HFFc6 (cell line): Measurements from ENCODE around the gene PXK. TPM values are rescaled to one million over a fixed set of nuclear protein-coding genes. Genes with fewer than 3 reads are reported as not detected.
A peak's percentile ranks its signal among the peaks of the same experiment; 100 is the strongest.

Experiments
- DNase-seq: peaks from one replicate; pipeline ENCODE4 v3.0.0-alpha.2; 2018
- H3K27ac Mint-ChIP-seq: 2 replicates; pipeline ENCODE4 v1.8.0; 2020; ENCODE audit warnings: mild to moderate bottlenecking, mixed read lengths
- H3K27me3 Mint-ChIP-seq: 2 replicates; pipeline ENCODE4 v1.8.0; 2021; ENCODE audit warnings: mild to moderate bottlenecking, moderate library complexity, mixed read lengths; ENCODE audit not compliant: insufficient read depth
- H3K36me3 Mint-ChIP-seq: 2 replicates; pipeline ENCODE4 v1.8.0; 2021; ENCODE audit warnings: low read depth, mixed read lengths
- H3K4me1 Mint-ChIP-seq: 2 replicates; pipeline ENCODE4 v1.8.0; 2020; ENCODE audit warnings: low read depth, mixed read lengths
- H3K4me3 Mint-ChIP-seq: 2 replicates; pipeline ENCODE4 v1.8.0; 2020; ENCODE audit warnings: mild to moderate bottlenecking, moderate library complexity, mixed read lengths
- H3K9me3 Mint-ChIP-seq: 2 replicates; pipeline ENCODE4 v1.8.0; 2020; ENCODE audit warnings: mild to moderate bottlenecking, mixed read lengths
- total RNA-seq, 6 experiments: library from RNA; stranded (reverse); fragmentation: NEBNext Ultra II Directional; extraction: Animal tissue kit (Norgen Biotek cat#: 25700); gene quantifications; 2 replicates in 1 of 6; 3 replicates in 5 of 6; pipeline ENCODE4 v1.2.3, GENCODE V29; 2021
- TF ChIP-seq, protein P1 (sequence below): fragments of 200-600 bp; sonication (generic); IDR thresholded peaks from 2 replicates; pipeline ENCODE4 v1.5.0; 2021; ENCODE audit warnings: antibody characterized with exemption, mild to moderate bottlenecking

The PXK gene
- total RNA-seq, 6 experiments from 2014 or later: 16.3 to 25.1 (median 21.1) TPM

DNA sequence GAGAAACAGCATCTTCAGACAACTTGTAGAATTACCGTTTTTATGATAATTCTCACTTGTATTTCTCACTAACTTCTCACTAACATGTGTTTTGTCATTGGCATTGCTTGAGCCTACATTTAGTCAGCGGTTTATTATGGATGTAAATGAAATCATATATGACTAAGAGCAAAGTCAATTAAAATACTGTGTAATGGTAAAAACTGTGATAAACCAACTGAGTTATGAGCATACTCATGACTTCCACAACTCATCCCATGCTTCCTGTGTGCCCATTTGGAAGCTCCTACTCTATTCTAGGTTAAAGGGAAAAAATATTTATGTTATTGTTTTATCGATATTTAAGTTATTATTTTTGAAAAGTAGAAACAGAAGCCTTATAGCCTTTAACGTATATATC lies 12.8 kb downstream of the PXK start:
- Mint-ChIP-seq H3K36me3 (0 out of 2 replicates have a peak, but pooled peaks cover 3% of the 10 kb centered on the region), H3K4me3 (no peak overlapping the region), H3K27ac (no peak overlapping the region), H3K27me3 (peaks cover 2% of the 10 kb centered on the region; the same call in 1 of the 2 replicates), H3K9me3 (no peaks in the 10 kb centered on the region), H3K4me1 (peaks cover 35% of the 10 kb centered on the region)
- TF ChIP-seq, protein P1, sequence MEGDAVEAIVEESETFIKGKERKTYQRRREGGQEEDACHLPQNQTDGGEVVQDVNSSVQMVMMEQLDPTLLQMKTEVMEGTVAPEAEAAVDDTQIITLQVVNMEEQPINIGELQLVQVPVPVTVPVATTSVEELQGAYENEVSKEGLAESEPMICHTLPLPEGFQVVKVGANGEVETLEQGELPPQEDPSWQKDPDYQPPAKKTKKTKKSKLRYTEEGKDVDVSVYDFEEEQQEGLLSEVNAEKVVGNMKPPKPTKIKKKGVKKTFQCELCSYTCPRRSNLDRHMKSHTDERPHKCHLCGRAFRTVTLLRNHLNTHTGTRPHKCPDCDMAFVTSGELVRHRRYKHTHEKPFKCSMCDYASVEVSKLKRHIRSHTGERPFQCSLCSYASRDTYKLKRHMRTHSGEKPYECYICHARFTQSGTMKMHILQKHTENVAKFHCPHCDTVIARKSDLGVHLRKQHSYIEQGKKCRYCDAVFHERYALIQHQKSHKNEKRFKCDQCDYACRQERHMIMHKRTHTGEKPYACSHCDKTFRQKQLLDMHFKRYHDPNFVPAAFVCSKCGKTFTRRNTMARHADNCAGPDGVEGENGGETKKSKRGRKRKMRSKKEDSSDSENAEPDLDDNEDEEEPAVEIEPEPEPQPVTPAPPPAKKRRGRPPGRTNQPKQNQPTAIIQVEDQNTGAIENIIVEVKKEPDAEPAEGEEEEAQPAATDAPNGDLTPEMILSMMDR: no peak
- no peak for DNase-seq

DNA sequence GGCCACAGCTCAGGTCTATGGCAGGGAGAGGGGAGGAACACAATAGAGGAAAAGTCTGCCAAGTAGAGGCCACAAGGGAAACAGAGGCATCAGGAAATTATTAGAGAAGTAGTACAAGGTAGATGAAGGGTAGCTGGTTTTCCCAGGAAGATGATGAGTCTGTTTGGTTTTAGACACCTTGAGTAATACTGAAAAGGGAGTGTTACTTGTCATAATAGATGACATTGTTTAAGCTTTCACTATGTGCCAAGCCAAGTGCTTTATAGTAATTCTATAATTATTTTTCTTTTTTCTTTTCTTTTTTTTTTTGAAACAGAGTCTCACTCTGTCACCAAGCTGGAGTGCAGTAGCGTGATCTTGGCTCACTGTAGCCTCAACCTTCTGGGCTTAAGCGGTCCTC lies 13.7 kb downstream of the PXK start:
- Mint-ChIP-seq H3K27ac (no peak overlapping the region), H3K27me3 (peaks cover 2% of the 10 kb centered on the region; the same call in 1 of the 2 replicates), H3K4me1 (peaks cover 33% of the 10 kb centered on the region), H3K9me3 (no peaks in the 10 kb centered on the region), H3K36me3 (0 out of 2 replicates have a peak, but pooled peaks cover 3% of the 10 kb centered on the region), H3K4me3 (no peak overlapping the region)
- no peak for DNase-seq
- TF ChIP-seq, protein P1: no peak

DNA sequence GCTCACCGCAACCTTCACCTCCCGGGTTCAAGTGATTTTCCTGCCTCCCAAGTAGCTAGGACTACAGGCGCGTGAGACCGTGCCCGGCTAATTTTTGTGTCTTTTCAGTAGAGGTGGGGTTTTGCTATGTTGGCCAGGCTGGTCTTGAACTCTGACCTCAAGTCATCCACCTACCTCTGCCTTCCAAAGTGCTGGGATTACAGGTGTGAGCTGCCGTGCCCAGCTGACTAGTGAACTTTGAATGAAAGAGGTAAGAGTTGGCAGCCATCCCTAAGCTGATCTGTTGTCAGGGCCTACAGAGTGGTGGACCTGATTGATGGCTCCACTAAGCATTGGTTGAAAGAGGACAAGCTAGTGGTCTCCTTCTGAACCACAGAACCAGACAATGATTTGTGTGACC lies 15.3 kb downstream of the PXK start:
- Mint-ChIP-seq H3K36me3 (no peaks in the 10 kb centered on the region), H3K9me3 (no peaks in the 10 kb centered on the region), H3K4me3 (no peak overlapping the region), H3K27me3 (peaks cover 2% of the 10 kb centered on the region; the same call in 1 of the 2 replicates), H3K4me1 (peaks cover 25% of the 10 kb centered on the region), H3K27ac (no peak overlapping the region)
- TF ChIP-seq, protein P1: no peak
- no peak for DNase-seq

DNA sequence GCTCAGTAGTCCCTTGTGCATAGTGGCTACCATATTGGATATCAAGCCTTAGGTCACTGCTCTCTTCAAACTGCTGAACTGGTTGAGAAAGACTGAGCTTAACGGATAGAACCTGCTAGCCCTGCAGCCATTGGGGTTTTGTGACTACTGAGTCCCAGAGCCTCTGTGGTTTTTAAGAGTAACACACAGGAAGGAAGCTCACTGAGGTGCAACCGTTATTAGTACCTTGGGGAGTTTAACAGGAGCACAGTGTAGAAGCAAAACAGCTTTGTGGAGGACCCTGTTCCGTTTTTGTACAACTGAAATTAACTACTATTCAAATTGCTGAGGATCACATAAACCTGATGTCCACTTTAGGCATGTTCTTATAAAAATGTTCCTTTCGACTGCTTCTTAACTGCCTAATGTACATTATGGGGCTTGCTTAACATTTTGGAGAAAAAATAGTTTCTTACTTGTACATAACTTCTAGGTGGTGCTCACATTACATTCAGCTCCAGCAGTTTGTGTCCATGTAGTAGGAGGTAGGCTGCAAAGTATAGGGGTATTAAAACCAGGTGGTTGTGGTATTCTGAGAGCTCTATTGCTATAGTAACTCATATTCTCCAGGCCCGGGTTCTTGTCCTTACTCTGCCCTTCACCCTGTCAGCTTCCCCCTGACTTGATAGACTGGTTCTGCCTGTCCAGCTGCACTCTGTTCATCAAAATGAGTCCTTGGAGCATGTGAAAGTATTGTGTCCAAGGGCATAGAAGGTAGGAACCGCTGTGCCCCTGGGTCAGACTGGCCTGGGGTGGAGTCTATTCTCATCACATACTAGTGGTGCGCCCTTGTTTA lies 17.3 kb downstream of the PXK start:
- Mint-ChIP-seq H3K4me1 (peaks cover 32% of the 10 kb centered on the region), H3K27me3 (peaks cover 2% of the 10 kb centered on the region; the same call in 1 of the 2 replicates), H3K4me3 (no peak overlapping the region), H3K27ac (peak overlapping the region; percentile 64), H3K9me3 (no peaks in the 10 kb centered on the region), H3K36me3 (no peaks in the 10 kb centered on the region)
- TF ChIP-seq, protein P1: no peak
- DNase-seq: no peak

DNA sequence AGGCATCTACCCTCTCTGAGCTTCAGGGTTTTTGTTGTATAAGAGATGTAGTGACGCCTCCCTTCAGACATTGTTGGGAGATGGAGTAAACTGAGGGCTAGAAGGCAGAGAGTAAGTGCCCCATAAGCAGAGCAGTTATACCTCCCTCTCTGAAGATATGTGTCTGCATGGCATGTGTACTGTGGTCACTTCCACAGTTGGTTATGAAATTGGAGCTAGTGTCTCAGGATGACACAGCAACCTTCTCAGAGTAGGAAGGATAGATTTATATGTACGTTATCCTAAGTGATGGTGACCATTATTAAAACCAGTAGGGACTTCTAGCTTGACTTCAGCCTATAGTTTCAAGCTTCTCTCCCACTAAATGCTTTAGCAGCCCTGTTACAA lies 17.9 kb downstream of the PXK start:
- peak overlapping the region; percentile 64 for H3K27ac Mint-ChIP-seq
- peaks cover 30% of the 10 kb centered on the region for H3K4me1 Mint-ChIP-seq
- DNase-seq: peak; percentile 32
- TF ChIP-seq, protein P1: no peak
- no peaks in the 10 kb centered on the region for H3K36me3 Mint-ChIP-seq
- H3K27me3 Mint-ChIP-seq: peaks cover 2% of the 10 kb centered on the region; the same call in 1 of the 2 replicates
- H3K4me3 Mint-ChIP-seq: no peak overlapping the region
- no peaks in the 10 kb centered on the region for H3K9me3 Mint-ChIP-seq
